HEK293 (cell line): Measurements from ENCODE around the gene NHSL2.

ENCODE experiments used
- CTCF ChIA-PET: fragments of 350-600 bp; formaldehyde crosslinking; extraction: SDS; loops from one replicate; lab custom pipeline; 2021; ENCODE audit warnings: antibody characterized with exemption; lab: Yijun Ruan, JAX
- POLR2A ChIA-PET: fragments of 300-600 bp; formaldehyde crosslinking; extraction: SDS; loops from one replicate; lab custom pipeline; 2020; ENCODE audit warnings: antibody characterized with exemption, inconsistent platforms; lab: Yijun Ruan, JAX
- H3K27ac ChIP-seq: fragments of 200-500 bp; sonication (Bioruptor generic); 2 replicates; pipeline ENCODE4 v1.5.1; 2014; ENCODE audit warnings: low read depth, low read length, control low read depth, inconsistent platforms; ENCODE audit errors: extremely low read depth
- H3K36me3 ChIP-seq, 2 experiments: fragments of 200-500 bp in 1 of 2; sonication (Bioruptor generic) in 1 of 2; 1 replicate in 1 of 2; 2 replicates in 1 of 2; pipeline ENCODE4 v1.5.1; 2014 to 2017; ENCODE audit warnings: inconsistent platforms in 2 of 2, low read length in 2 of 2; ENCODE audit not compliant: control insufficient read depth in 2 of 2, insufficient read depth in 1 of 2
- H3K4me1 ChIP-seq: fragments of 200-500 bp; sonication (Bioruptor generic); 2 replicates; pipeline ENCODE4 v1.5.1; 2014; ENCODE audit warnings: mild to moderate bottlenecking, low read length, inconsistent platforms; ENCODE audit not compliant: control insufficient read depth, insufficient read depth
- H3K4me3 ChIP-seq: 2 replicates; pipeline ENCODE4 v1.5.1; 2011; ENCODE audit warnings: low read depth, mild to moderate bottlenecking, control low read depth, low read length, moderate library complexity
- H3K9me3 ChIP-seq: fragments of 200-500 bp; sonication (Bioruptor generic); 2 replicates; pipeline ENCODE4 v1.5.1; 2014; ENCODE audit warnings: low read depth, low read length, inconsistent platforms; ENCODE audit not compliant: control insufficient read depth, insufficient read depth
- KLF1 ChIP-seq: fragments of 450-650 bp; formaldehyde crosslinking; IDR thresholded peaks from 2 replicates; pipeline ENCODE4 v1.5.1; 2016; ENCODE audit warnings: missing biosample characterization, missing genetic modification characterization
- ZBTB20 ChIP-seq: fragments of 450-650 bp; formaldehyde crosslinking; IDR thresholded peaks from 2 replicates; pipeline ENCODE4 v1.5.1; 2016; ENCODE audit warnings: missing biosample characterization, missing genetic modification characterization
- ZBTB7A ChIP-seq: fragments of 450-650 bp; formaldehyde crosslinking; IDR thresholded peaks from 2 replicates; pipeline ENCODE4 v1.5.1; 2016; ENCODE audit warnings: low read depth, missing biosample characterization, missing genetic modification characterization
- ZFP37 ChIP-seq: fragments of 450-650 bp; formaldehyde crosslinking; IDR thresholded peaks from 2 replicates; pipeline ENCODE4 v1.5.1; 2016; ENCODE audit warnings: missing biosample characterization, missing genetic modification characterization
- ZNF223 ChIP-seq: fragments of 450-650 bp; formaldehyde crosslinking; IDR thresholded peaks from 2 replicates; pipeline ENCODE4 v1.5.1; 2016; ENCODE audit warnings: missing biosample characterization, missing genetic modification characterization
- ZNF292 ChIP-seq: fragments of 450-650 bp; formaldehyde crosslinking; IDR thresholded peaks from 2 replicates; pipeline ENCODE4 v1.5.1; 2016; ENCODE audit warnings: low read depth, missing biosample characterization, missing genetic modification characterization, borderline replicate concordance
- ZNF335 ChIP-seq: fragments of 450-650 bp; formaldehyde crosslinking; conservative IDR thresholded peaks from 2 replicates; pipeline ENCODE4 v1.5.1; 2016; ENCODE audit warnings: missing biosample characterization, missing genetic modification characterization
- ZNF350 ChIP-seq: fragments of 450-650 bp; formaldehyde crosslinking; IDR thresholded peaks from 2 replicates; pipeline ENCODE4 v1.5.0; 2017; ENCODE audit warnings: missing biosample characterization, mild to moderate bottlenecking, missing genetic modification characterization
- ZNF423 ChIP-seq: fragments of 450-650 bp; formaldehyde crosslinking; IDR thresholded peaks from 2 replicates; pipeline ENCODE4 v1.5.1; 2016; ENCODE audit warnings: missing biosample characterization, missing genetic modification characterization
- ZNF514 ChIP-seq: fragments of 450-650 bp; formaldehyde crosslinking; IDR thresholded peaks from 2 replicates; pipeline ENCODE4 v1.5.1; 2016; ENCODE audit warnings: missing biosample characterization, missing genetic modification characterization
- ZNF521 ChIP-seq: fragments of 450-650 bp; formaldehyde crosslinking; IDR thresholded peaks from 2 replicates; pipeline ENCODE4 v1.5.1; 2017; ENCODE audit warnings: missing biosample characterization, mild to moderate bottlenecking, missing genetic modification characterization
- ZNF624 ChIP-seq: fragments of 450-650 bp; formaldehyde crosslinking; IDR thresholded peaks from 2 replicates; pipeline ENCODE4 v1.5.1; 2017; ENCODE audit warnings: missing biosample characterization, missing genetic modification characterization
- ZNF830 ChIP-seq: fragments of 450-650 bp; IDR thresholded peaks from 2 replicates; pipeline ENCODE4 v1.5.0; 2018; ENCODE audit warnings: missing biosample characterization, missing genetic modification characterization, low read depth, mild to moderate bottlenecking, moderate library complexity
- ZXDB ChIP-seq: fragments of 450-650 bp; formaldehyde crosslinking; IDR thresholded peaks from 2 replicates; pipeline ENCODE4 v1.5.1; 2016; ENCODE audit warnings: missing biosample characterization, missing genetic modification characterization
- TF ChIP-seq, protein P1 (sequence below): fragments of 450-650 bp; formaldehyde crosslinking; optimal IDR thresholded peaks from 2 replicates; pipeline ENCODE3; 2016; ENCODE audit warnings: missing biosample characterization, mild to moderate bottlenecking, missing genetic modification characterization
- TF ChIP-seq, protein P2 (sequence below): fragments of 450-650 bp; formaldehyde crosslinking; IDR thresholded peaks from 2 replicates; pipeline ENCODE4 v1.5.1; 2016; ENCODE audit warnings: missing biosample characterization, missing genetic modification characterization, borderline replicate concordance
- TF ChIP-seq, protein P3 (sequence below): fragments of 450-650 bp; formaldehyde crosslinking; IDR thresholded peaks from 2 replicates; pipeline ENCODE4 v1.5.1; 2016; ENCODE audit warnings: missing biosample characterization, missing genetic modification characterization
- TF ChIP-seq, protein P4 (sequence below): fragments of 450-650 bp; formaldehyde crosslinking; IDR thresholded peaks from 2 replicates; pipeline ENCODE4; 2016; ENCODE audit warnings: missing biosample characterization, missing genetic modification characterization

The NHSL2 gene

DNA sequence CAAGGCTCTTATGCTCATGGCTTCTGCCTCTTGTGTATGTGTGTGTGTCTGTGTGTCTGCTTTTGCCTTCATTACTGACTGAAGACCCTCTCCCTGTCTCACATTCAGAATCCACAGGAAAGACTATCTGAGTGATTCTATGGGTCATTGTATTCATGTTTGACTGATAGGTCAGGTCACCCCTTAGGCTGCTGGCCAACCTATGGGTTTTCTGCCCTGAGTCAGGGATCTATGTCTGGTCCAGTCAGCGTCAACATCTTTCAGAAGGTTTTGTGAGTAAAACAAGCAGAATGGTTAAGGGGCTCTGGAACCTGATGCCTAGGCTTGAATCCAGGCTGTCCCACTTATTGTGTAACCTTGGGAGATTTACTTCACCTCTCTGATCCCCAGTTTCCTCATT, 30.5 kb downstream of the NHSL2 start:
- CTCF ChIA-PET, result interaction anchor here (0.5 to 0.6 kb wide), 2 partner anchors 10 to 31 kb away, joined by 3 to 5 read pairs; no protein-coding TSS in a partner anchor
- no peaks in the 10 kb centered on the region for H3K4me1 ChIP-seq
- H3K4me3 ChIP-seq, result no peak overlapping the region
- TF ChIP-seq ZNF292 (tag by site-specific recombination), result no peak
- TF ChIP-seq ZNF350, result no peak
- no peak for TF ChIP-seq ZNF514
- TF ChIP-seq, protein P1, sequence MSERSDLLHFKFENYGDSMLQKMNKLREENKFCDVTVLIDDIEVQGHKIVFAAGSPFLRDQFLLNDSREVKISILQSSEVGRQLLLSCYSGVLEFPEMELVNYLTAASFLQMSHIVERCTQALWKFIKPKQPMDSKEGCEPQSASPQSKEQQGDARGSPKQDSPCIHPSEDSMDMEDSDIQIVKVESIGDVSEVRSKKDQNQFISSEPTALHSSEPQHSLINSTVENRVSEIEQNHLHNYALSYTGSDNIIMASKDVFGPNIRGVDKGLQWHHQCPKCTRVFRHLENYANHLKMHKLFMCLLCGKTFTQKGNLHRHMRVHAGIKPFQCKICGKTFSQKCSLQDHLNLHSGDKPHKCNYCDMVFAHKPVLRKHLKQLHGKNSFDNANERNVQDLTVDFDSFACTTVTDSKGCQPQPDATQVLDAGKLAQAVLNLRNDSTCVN, result no peak
- no peak for TF ChIP-seq ZBTB20
- no peak for TF ChIP-seq ZNF521
- TF ChIP-seq, protein P2, sequence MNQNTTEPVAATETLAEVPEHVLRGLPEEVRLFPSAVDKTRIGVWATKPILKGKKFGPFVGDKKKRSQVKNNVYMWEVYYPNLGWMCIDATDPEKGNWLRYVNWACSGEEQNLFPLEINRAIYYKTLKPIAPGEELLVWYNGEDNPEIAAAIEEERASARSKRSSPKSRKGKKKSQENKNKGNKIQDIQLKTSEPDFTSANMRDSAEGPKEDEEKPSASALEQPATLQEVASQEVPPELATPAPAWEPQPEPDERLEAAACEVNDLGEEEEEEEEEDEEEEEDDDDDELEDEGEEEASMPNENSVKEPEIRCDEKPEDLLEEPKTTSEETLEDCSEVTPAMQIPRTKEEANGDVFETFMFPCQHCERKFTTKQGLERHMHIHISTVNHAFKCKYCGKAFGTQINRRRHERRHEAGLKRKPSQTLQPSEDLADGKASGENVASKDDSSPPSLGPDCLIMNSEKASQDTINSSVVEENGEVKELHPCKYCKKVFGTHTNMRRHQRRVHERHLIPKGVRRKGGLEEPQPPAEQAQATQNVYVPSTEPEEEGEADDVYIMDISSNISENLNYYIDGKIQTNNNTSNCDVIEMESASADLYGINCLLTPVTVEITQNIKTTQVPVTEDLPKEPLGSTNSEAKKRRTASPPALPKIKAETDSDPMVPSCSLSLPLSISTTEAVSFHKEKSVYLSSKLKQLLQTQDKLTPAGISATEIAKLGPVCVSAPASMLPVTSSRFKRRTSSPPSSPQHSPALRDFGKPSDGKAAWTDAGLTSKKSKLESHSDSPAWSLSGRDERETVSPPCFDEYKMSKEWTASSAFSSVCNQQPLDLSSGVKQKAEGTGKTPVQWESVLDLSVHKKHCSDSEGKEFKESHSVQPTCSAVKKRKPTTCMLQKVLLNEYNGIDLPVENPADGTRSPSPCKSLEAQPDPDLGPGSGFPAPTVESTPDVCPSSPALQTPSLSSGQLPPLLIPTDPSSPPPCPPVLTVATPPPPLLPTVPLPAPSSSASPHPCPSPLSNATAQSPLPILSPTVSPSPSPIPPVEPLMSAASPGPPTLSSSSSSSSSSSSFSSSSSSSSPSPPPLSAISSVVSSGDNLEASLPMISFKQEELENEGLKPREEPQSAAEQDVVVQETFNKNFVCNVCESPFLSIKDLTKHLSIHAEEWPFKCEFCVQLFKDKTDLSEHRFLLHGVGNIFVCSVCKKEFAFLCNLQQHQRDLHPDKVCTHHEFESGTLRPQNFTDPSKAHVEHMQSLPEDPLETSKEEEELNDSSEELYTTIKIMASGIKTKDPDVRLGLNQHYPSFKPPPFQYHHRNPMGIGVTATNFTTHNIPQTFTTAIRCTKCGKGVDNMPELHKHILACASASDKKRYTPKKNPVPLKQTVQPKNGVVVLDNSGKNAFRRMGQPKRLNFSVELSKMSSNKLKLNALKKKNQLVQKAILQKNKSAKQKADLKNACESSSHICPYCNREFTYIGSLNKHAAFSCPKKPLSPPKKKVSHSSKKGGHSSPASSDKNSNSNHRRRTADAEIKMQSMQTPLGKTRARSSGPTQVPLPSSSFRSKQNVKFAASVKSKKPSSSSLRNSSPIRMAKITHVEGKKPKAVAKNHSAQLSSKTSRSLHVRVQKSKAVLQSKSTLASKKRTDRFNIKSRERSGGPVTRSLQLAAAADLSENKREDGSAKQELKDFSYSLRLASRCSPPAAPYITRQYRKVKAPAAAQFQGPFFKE (tag by site-specific recombination), result no peak
- TF ChIP-seq ZNF830 (tag by site-specific recombination), result no peak
- TF ChIP-seq ZNF335 (tag by site-specific recombination), result no peak
- TF ChIP-seq ZNF624 (tag by site-specific recombination), result no peak
- TF ChIP-seq, protein P3, sequence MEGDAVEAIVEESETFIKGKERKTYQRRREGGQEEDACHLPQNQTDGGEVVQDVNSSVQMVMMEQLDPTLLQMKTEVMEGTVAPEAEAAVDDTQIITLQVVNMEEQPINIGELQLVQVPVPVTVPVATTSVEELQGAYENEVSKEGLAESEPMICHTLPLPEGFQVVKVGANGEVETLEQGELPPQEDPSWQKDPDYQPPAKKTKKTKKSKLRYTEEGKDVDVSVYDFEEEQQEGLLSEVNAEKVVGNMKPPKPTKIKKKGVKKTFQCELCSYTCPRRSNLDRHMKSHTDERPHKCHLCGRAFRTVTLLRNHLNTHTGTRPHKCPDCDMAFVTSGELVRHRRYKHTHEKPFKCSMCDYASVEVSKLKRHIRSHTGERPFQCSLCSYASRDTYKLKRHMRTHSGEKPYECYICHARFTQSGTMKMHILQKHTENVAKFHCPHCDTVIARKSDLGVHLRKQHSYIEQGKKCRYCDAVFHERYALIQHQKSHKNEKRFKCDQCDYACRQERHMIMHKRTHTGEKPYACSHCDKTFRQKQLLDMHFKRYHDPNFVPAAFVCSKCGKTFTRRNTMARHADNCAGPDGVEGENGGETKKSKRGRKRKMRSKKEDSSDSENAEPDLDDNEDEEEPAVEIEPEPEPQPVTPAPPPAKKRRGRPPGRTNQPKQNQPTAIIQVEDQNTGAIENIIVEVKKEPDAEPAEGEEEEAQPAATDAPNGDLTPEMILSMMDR, result no peak
- TF ChIP-seq, protein P4, sequence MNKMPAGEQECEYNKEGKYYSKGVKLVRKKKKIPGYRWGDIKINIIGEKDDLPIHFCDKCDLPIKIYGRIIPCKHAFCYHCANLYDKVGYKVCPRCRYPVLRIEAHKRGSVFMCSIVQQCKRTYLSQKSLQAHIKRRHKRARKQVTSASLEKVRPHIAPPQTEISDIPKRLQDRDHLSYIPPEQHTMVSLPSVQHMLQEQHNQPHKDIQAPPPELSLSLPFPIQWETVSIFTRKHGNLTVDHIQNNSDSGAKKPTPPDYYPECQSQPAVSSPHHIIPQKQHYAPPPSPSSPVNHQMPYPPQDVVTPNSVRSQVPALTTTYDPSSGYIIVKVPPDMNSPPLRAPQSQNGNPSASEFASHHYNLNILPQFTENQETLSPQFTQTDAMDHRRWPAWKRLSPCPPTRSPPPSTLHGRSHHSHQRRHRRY (tag by site-specific recombination), result no peak
- no peak for TF ChIP-seq ZXDB (tag by site-specific recombination)
- TF ChIP-seq ZBTB7A, result no peak
- no peak for TF ChIP-seq ZNF223 (tag by site-specific recombination)
- POLR2A ChIA-PET, result no interaction called here
- no peak overlapping the region for H3K27ac ChIP-seq
- no peaks in the 10 kb centered on the region for H3K36me3 ChIP-seq
- no peaks in the 10 kb centered on the region for H3K9me3 ChIP-seq

DNA sequence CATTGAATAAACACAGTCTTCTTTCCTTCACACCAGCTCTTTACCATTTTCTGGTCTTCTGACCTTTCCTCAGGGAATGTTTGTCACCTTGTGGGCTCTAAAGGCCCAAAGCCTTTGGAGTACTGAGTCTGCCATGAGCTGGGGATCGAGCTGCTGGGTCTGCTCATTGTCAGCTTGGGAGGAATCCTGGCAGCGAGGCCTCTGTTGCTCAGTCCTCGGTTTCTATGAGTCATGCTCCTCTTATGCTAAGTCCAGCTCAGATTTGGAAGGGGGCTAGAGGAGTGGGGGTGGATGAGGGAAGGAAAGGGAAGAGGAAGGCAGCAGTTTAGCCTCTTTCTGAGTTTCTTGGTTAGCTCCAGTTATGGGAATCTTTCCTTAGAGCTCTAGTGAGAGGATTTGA, 31.1 kb downstream of the NHSL2 start:
- no peak for TF ChIP-seq ZFP37 (tag by site-specific recombination)
- no peak for TF ChIP-seq KLF1 (tag by site-specific recombination)
- TF ChIP-seq ZNF423 (tag by site-specific recombination), result no peak
- Histone ChIP-seq H3K36me3 (no peaks in the 10 kb centered on the region), H3K27ac (no peak overlapping the region), H3K9me3 (no peaks in the 10 kb centered on the region), H3K4me1 (no peaks in the 10 kb centered on the region), H3K4me3 (no peak overlapping the region)
- CTCF ChIA-PET, result interaction anchor here (0.6 kb wide), 1 partner anchor 11 kb away, joined by 3 read pairs; no protein-coding TSS in a partner anchor
- POLR2A ChIA-PET, result no interaction called here
